OCI-LY3 (cell line): ENCODE results near the gene ALOX15.
"Not testable (repeated sequence)": the region's sequence is repeated elsewhere in the genome, so short reads cannot be mapped to it uniquely, and the experiment has no call there.

Experiments used
- H2AFZ ChIP-seq: fragments of 200-600, 300-600 bp; shearing (Covaris generic); 2 replicates; pipeline ENCODE4 v1.6.0; 2014; ENCODE audit warnings: antibody characterized with exemption, low read depth, low read length
- H3K27ac ChIP-seq: fragments of 200-600, 300-600 bp; sonication (generic); 2 replicates; pipeline ENCODE4 v1.5.1; 2014; ENCODE audit warnings: mild to moderate bottlenecking, low read length, moderate library complexity, mixed read lengths
- H3K27me3 ChIP-seq: fragments of 200-600, 300-600 bp; sonication (generic); 2 replicates; pipeline ENCODE4 v1.6.1; 2014; ENCODE audit warnings: low read depth, low read length, mixed read lengths
- H3K36me3 ChIP-seq: fragments of 200-600, 300-600 bp; sonication (generic); replicated peaks from 2 replicates; pipeline ENCODE3; 2014; ENCODE audit warnings: low read depth, low read length, mixed read lengths
- H3K4me1 ChIP-seq: fragments of 300-600, 200-600 bp; sonication (generic); 2 replicates; pipeline ENCODE4 v1.6.1; 2014; ENCODE audit warnings: low read length, mixed read lengths
- H3K4me2 ChIP-seq: fragments of 200-600, 300-600 bp; sonication (generic); 2 replicates; pipeline ENCODE4 v1.6.1; 2014; ENCODE audit warnings: low read length, mixed read lengths
- H3K4me3 ChIP-seq: fragments of 300-600, 200-600 bp; sonication (generic); 2 replicates; pipeline ENCODE4 v1.5.1; 2014; ENCODE audit warnings: antibody characterized with exemption, mild to moderate bottlenecking, low read length, moderate library complexity
- H3K79me2 ChIP-seq: fragments of 300-600, 200-600 bp; shearing (Covaris generic); 2 replicates; pipeline ENCODE4 v1.6.1; 2014; ENCODE audit warnings: mild to moderate bottlenecking, low read length, mixed read lengths
- H3K9ac ChIP-seq: fragments of 300-600, 200-600 bp; shearing (Covaris generic); 2 replicates; pipeline ENCODE4 v1.6.0; 2014; ENCODE audit warnings: mild to moderate bottlenecking, low read length, moderate library complexity
- H3K9me3 ChIP-seq: fragments of 200-600, 300-600 bp; shearing (Covaris generic); 2 replicates; pipeline ENCODE4 v1.6.1; 2014; ENCODE audit warnings: low read length, mixed read lengths; ENCODE audit not compliant: insufficient read depth
- H4K20me1 ChIP-seq: fragments of 200-600, 300-600 bp; sonication (generic); 2 replicates; pipeline ENCODE4 v1.6.1; 2016; ENCODE audit warnings: low read length, mixed read lengths; ENCODE audit not compliant: insufficient read depth
- CTCF ChIP-seq: fragments of 200-600, 300-600 bp; sonication (generic); IDR thresholded peaks from 2 replicates; pipeline ENCODE4 v1.5.1; 2014; ENCODE audit warnings: antibody characterized with exemption, low read length, low read depth
- EZH2phosphoT487 ChIP-seq: fragments of 200-600 bp; shearing (Covaris generic); IDR thresholded peaks from 2 replicates; pipeline ENCODE4 v1.6.1; 2018; ENCODE audit warnings: antibody characterized with exemption, mixed run types, low read depth

ALOX15 gene

GRCh38 chr17:4648741-4649140, 7.3 kb upstream of the ALOX15 start:
- Histone ChIP-seq H3K79me2 (no peaks in the 10 kb centered on the region), H3K9me3 (no peaks in the 10 kb centered on the region), H4K20me1 (no peaks in the 10 kb centered on the region), H3K36me3 (no peaks in the 10 kb centered on the region), H2AFZ (no peak overlapping the region), H3K9ac (no peak overlapping the region), H3K27me3 (no peaks in the 10 kb centered on the region), H3K27ac (no peak overlapping the region), H3K4me1 (peaks cover 4% of the 10 kb centered on the region; the same call in 1 of the 2 replicates), H3K4me2 (no peak overlapping the region), H3K4me3 (no peak overlapping the region)
- no peak for TF ChIP-seq CTCF
- no peak for TF ChIP-seq EZH2phosphoT487

DNA sequence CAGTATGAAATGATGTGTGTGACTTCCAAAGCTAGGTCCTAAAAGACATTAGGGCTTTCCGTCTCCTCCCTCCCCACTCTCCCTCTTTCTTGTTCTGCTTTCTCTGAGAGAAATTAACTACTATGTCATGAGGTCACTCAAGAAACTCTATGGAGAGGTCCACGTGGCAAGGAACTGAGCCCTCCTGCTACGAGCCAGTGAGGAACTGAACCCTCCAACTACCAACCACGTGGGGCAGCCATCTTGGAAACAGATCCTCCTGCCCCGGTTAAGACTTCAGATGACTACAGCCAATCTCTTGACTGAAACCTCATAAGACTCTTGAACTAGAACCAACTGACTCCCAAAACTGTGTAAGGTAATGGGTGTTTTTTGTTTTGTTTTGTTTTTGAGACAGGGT, 4.2 kb upstream of the ALOX15 start:
- H4K20me1 ChIP-seq: no peaks in the 10 kb centered on the region
- H3K4me1 ChIP-seq: peaks cover 4% of the 10 kb centered on the region; the same call in 1 of the 2 replicates
- H3K36me3 ChIP-seq: no peaks in the 10 kb centered on the region
- H3K27ac ChIP-seq: no peak overlapping the region
- no peak overlapping the region for H3K9ac ChIP-seq
- H3K9me3 ChIP-seq: no peaks in the 10 kb centered on the region
- peak overlapping the region; percentile 41; the same call in 1 of the 2 replicates for H2AFZ ChIP-seq
- no peak overlapping the region; the same call in 1 of the 2 replicates for H3K4me3 ChIP-seq
- no peaks in the 10 kb centered on the region for H3K79me2 ChIP-seq
- TF ChIP-seq EZH2phosphoT487 (no peak), CTCF (no peak)
- H3K4me2 ChIP-seq: no peak overlapping the region; the same call in 1 of the 2 replicates
- H3K27me3 ChIP-seq: no peaks in the 10 kb centered on the region

GRCh38 chr17:4643676-4644075, 2.2 kb upstream of the ALOX15 start:
- Histone ChIP-seq H3K4me1 (peaks cover 4% of the 10 kb centered on the region; the same call in 1 of the 2 replicates), H3K4me3 (no peak overlapping the region), H3K79me2 (no peaks in the 10 kb centered on the region), H2AFZ (no peak overlapping the region), H3K27ac (no peak overlapping the region), H4K20me1 (no peaks in the 10 kb centered on the region), H3K9ac (no peak overlapping the region), H3K9me3 (no peaks in the 10 kb centered on the region), H3K27me3 (no peaks in the 10 kb centered on the region), H3K4me2 (no peak overlapping the region), H3K36me3 (no peaks in the 10 kb centered on the region)
- TF ChIP-seq EZH2phosphoT487 (no peak), CTCF (no peak)

DNA sequence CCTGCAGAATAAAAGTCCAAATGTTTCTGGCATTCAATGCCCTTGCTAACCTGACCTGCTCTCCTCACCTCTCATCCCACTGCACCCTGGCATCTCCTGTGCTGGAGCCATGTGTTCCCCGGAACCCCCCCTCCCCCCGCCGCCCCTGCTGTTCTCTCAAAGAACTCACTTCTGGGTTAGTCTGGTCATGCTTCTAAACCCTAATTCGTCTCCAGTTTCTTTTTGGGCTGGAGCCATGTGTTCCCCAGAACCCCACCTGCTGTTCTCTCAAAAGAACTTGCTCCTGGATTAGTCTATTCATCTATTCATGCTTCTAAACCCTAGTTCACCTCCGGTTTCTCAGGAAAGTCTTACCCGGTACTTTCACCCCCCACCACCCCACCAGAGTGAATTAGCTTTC, 808 bp upstream of the ALOX15 start:
- Histone ChIP-seq H2AFZ (no peak overlapping the region), H3K4me2 (no peak overlapping the region), H3K4me3 (no peak overlapping the region), H3K9ac (no peak overlapping the region), H3K36me3 (no peaks in the 10 kb centered on the region), H3K27ac (no peak overlapping the region), H4K20me1 (no peaks in the 10 kb centered on the region), H3K27me3 (no peaks in the 10 kb centered on the region), H3K79me2 (no peaks in the 10 kb centered on the region), H3K9me3 (no peaks in the 10 kb centered on the region), H3K4me1 (peaks cover 5% of the 10 kb centered on the region; the same call in 1 of the 2 replicates)
- TF ChIP-seq CTCF: no peak
- no peak for TF ChIP-seq EZH2phosphoT487

DNA sequence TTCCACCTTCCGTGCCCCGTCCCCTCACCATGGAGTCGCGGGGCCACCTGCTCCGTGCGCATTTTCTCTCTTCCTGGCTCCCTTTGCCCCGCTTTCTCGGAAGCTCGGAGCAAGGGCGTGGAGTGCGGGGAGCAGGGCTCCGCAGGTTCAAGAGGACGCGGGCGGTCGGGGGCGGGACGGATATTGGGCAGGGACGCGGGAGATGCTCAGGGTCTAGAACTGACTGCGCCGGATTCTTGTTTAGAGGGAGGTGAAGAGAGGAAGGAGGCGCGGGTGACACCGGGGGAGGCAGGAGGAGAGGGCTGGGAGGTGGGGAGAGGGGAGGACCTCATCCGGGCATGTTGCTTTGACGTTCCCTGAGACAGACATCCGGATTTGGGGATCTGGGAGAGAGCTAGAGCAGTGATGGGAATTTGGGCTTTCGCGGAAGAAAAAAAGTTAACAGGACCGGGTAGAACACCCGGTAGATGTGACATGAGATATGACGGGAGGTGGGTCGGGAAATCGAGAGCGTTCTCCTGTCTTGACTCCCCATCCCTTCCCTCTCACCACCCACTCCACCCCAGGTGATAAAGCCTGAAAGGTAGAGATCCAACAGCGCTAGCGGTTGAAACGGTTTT, 799 bp downstream of the ALOX15 start:
- not testable (repeated sequence) for H2AFZ ChIP-seq, H3K4me3 ChIP-seq, H3K27ac ChIP-seq, H3K79me2 ChIP-seq, H3K9ac ChIP-seq, H3K4me2 ChIP-seq, H3K36me3 ChIP-seq, H3K9me3 ChIP-seq, H3K27me3 ChIP-seq, H4K20me1 ChIP-seq
- H3K4me1 ChIP-seq: peaks cover 15% of the 10 kb centered on the region

- not testable (repeated sequence) for H3K9ac ChIP-seq, H3K27ac ChIP-seq, H3K4me2 ChIP-seq, H4K20me1 ChIP-seq, H3K27me3 ChIP-seq, H3K79me2 ChIP-seq, H3K36me3 ChIP-seq, H3K9me3 ChIP-seq, H2AFZ ChIP-seq
- Histone ChIP-seq H3K4me3 (peak overlapping the region; percentile 51; the same call in 1 of the 2 replicates), H3K4me1 (peaks cover 22% of the 10 kb centered on the region)
Observed at GRCh38 chr17:4639301-4640059, 2.0 kb downstream of the ALOX15 start.
